WTC11 (cell line): ENCODE results near the gene BCAR3. TPM values are rescaled to one million over a fixed set of nuclear protein-coding genes. Genes with fewer than 3 reads are reported as not detected.
"Not testable (repeated sequence)": the region's sequence is repeated elsewhere in the genome, so short reads cannot be mapped to it uniquely, and the experiment has no call there.

Source experiments
- ATAC-seq: fragments of 200-7000 bp; cut with Tn5 transposase; 2 replicates; pipeline ENCODE4 v1.10.0; 2021; ENCODE audit warnings: mild to moderate bottlenecking, moderate library complexity
- CTCF ChIA-PET: fragments of 300-600 bp; sonication (Branson Sonifier 250); formaldehyde crosslinking; loops from one replicate; lab custom pipeline; 2021; ENCODE audit warnings: antibody characterized with exemption; lab: Charles Lee
- POLR2A ChIA-PET: fragments of 350-600 bp; sonication (Branson Sonifier 250); formaldehyde crosslinking; loops from one replicate; lab custom pipeline; 2021; ENCODE audit warnings: antibody characterized with exemption; lab: Charles Lee
- DNase-seq: peaks from one replicate; pipeline ENCODE4 v3.0.0; 2021; ENCODE audit warnings: low spot score
- H3K27ac Mint-ChIP-seq: 2 replicates; pipeline ENCODE4 v1.8.0; 2021; ENCODE audit warnings: mixed read lengths
- H3K27me3 Mint-ChIP-seq: 2 replicates; pipeline ENCODE4 v1.8.0; 2021; ENCODE audit warnings: low read depth, mild to moderate bottlenecking, moderate library complexity, mixed read lengths
- H3K36me3 Mint-ChIP-seq: 2 replicates; pipeline ENCODE4 v1.8.0; 2021; ENCODE audit warnings: mixed read lengths
- H3K4me1 Mint-ChIP-seq: 2 replicates; pipeline ENCODE4 v1.8.0; 2022; ENCODE audit warnings: mixed read lengths
- H3K4me3 Mint-ChIP-seq: 2 replicates; pipeline ENCODE4 v1.8.0; 2021; ENCODE audit warnings: mild to moderate bottlenecking, moderate library complexity, mixed read lengths
- H3K9me3 Mint-ChIP-seq: 2 replicates; pipeline ENCODE4 v1.8.0; 2021; ENCODE audit warnings: mixed read lengths
- AFF4 ChIP-seq: sonication (generic); formaldehyde crosslinking; IDR thresholded peaks from 2 replicates; pipeline ENCODE4 v1.8.1; 2023; ENCODE audit warnings: mild to moderate bottlenecking, missing genetic modification reagents, borderline replicate concordance
- ARID4B ChIP-seq: sonication (generic); formaldehyde crosslinking; IDR thresholded peaks from 2 replicates; pipeline ENCODE4 v1.8.0; 2023; ENCODE audit warnings: missing genetic modification reagents, mild to moderate bottlenecking, borderline replicate concordance
- CTCF ChIP-seq: fragments of 200-600 bp; IDR thresholded peaks from 2 replicates; pipeline ENCODE4 v1.8.0; 2022; ENCODE audit warnings: antibody characterized with exemption
- EMX1 ChIP-seq: fragments of 250-450 bp; sonication (Bioruptor Pico); IDR thresholded peaks from 2 replicates; pipeline ENCODE4 v1.8.0; 2021; ENCODE audit warnings: mild to moderate bottlenecking
- ETV6 ChIP-seq: sonication (generic); formaldehyde crosslinking; IDR thresholded peaks from 2 replicates; pipeline ENCODE4 v1.8.1; 2022; ENCODE audit warnings: mild to moderate bottlenecking, missing genetic modification reagents
- JUN ChIP-seq: sonication (generic); formaldehyde crosslinking; IDR thresholded peaks from 2 replicates; pipeline ENCODE4 v1.8.0; 2023; ENCODE audit warnings: mild to moderate bottlenecking, missing genetic modification reagents
- MXD4 ChIP-seq: fragments of 250-450 bp; sonication (Bioruptor Pico); IDR thresholded peaks from 2 replicates; pipeline ENCODE4 v1.8.0; 2021; ENCODE audit warnings: mild to moderate bottlenecking, moderate library complexity, borderline replicate concordance
- MYBL2 ChIP-seq: sonication (generic); formaldehyde crosslinking; IDR thresholded peaks from 2 replicates; pipeline ENCODE4 v1.8.1; 2023; ENCODE audit warnings: mild to moderate bottlenecking, moderate library complexity, missing genetic modification reagents
- SOX15 ChIP-seq: fragments of 250-450 bp; sonication (Bioruptor Pico); IDR thresholded peaks from 2 replicates; pipeline ENCODE4 v1.9.0; 2021; ENCODE audit warnings: mild to moderate bottlenecking
- ZMAT4 ChIP-seq: fragments of 250-450 bp; sonication (Bioruptor Pico); IDR thresholded peaks from 2 replicates; pipeline ENCODE4 v1.9.0; 2021; ENCODE audit warnings: mild to moderate bottlenecking
- ZNF317 ChIP-seq: sonication (generic); formaldehyde crosslinking; IDR thresholded peaks from 2 replicates; pipeline ENCODE4 v1.8.1; 2023; ENCODE audit warnings: low read depth, mild to moderate bottlenecking, moderate library complexity, missing genetic modification reagents, borderline replicate concordance
- ZNF416 ChIP-seq: fragments of 250-450 bp; sonication (Bioruptor Pico); IDR thresholded peaks from 2 replicates; pipeline ENCODE4 v1.9.0; 2021; ENCODE audit warnings: mild to moderate bottlenecking, inconsistent platforms
- total RNA-seq: library from RNA; stranded (reverse); gene quantifications from 3 replicates; pipeline ENCODE4 v1.2.3, GENCODE V29; 2021

Gene BCAR3
- total RNA-seq, 1 experiment from 2014 or later, result 14.8 TPM

DNA sequence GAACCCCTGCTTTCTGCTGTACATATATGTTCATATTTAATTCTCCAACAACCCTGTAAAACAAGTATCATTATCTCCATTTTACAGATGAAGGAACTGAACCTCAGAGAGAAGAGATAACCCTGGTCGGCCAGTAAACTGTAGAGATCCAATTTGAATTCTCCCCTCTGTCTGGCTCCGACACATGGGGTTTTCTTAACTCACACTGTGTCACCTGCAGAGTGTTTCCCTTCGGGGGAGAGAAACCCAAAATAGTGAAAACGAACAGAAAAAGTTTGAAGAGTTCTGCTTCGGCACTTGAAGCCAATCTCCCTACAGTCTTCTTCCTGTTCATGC, 17.4 kb upstream of the BCAR3 start (continued):
- TF ChIP-seq ZNF317 (CRISPR knock-in tag) (no peak), EMX1 (CRISPR knock-in tag) (no peak), MXD4 (CRISPR knock-in tag) (no peak), ARID4B (CRISPR knock-in tag) (no peak), ZNF416 (CRISPR knock-in tag) (no peak), ETV6 (CRISPR knock-in tag) (no peak)

DNA sequence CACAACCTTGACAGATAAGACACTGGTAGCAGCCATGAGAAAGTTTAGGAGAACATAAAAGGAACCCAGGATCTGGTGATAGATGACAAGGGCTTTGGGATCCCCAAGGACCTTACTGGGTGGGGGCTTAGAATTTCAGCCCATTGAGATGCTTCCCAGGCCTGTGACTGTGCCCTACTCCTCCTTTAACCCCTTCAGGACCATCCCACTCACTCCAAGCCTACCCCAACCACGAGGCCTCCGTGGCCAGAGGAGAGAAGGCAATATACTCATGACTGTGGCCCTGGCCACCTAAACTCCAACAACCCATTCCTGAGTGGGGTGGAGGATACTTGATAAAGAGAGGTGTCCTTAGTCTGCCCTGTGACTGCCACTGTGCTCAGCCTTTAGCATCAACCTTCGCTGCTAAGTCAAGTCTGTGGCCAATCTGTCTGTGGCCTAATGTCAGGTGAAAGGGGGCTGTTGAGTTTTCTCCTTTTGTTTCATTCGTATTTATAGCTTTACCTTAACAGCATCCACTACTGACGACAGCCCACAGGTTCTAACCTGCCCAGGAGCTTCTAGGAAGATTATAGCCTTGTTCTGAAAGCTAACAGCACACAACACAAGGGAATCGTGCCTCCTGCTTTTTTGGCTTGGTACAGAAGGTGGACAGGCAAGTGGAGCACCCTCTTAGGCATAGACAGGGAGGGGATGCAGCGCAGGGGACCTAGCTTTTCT, 16.9 kb upstream of the BCAR3 start:
- Mint-ChIP-seq H3K4me1 (0 out of 2 replicates have a peak, but pooled peaks cover 2% of the 10 kb centered on the region), H3K36me3 (no peaks in the 10 kb centered on the region)
- CTCF ChIA-PET, result no interaction called here

GRCh38 chr1:93697566-93697965, 15.9 kb upstream of the BCAR3 start:
- ATAC-seq, H3K27ac Mint-ChIP-seq, POLR2A ChIA-PET, H3K36me3 Mint-ChIP-seq, H3K9me3 Mint-ChIP-seq, CTCF ChIA-PET, DNase-seq, H3K4me3 Mint-ChIP-seq, H3K4me1 Mint-ChIP-seq, H3K27me3 Mint-ChIP-seq: not testable (repeated sequence)

More for the DNA sequence above, 16.9 kb upstream of the BCAR3 start:
- Mint-ChIP-seq H3K9me3 (no peaks in the 10 kb centered on the region), H3K4me3 (no peak overlapping the region), H3K27ac (no peak overlapping the region), H3K27me3 (no peaks in the 10 kb centered on the region)
- TF ChIP-seq ZMAT4 (CRISPR knock-in tag) (no peak), CTCF (no peak), MYBL2 (CRISPR knock-in tag) (no peak), AFF4 (CRISPR knock-in tag) (no peak), SOX15 (CRISPR knock-in tag) (no peak), JUN (CRISPR knock-in tag) (no peak), ZNF416 (CRISPR knock-in tag) (no peak)
- no peak for DNase-seq
- POLR2A ChIA-PET, result no interaction called here
- no peak for ATAC-seq
